Stomach (tissue), 9 donors: Measurements from ENCODE around the gene CLCN1. TPM values are rescaled to one million over a fixed set of nuclear protein-coding genes. Genes with fewer than 3 reads are reported as not detected.

Source experiments
- DNase-seq, 2 donors: peaks; one replicate each; pipeline versions ENCODE4 v3.0.0 to v3.0.0-alpha.2; 2013 to 2019
- H3K27ac ChIP-seq, 5 donors: fragments of 200-600 bp in 4 of 5; sonication (generic) in 4 of 5; one replicate each; pipeline ENCODE4 v1.5.1; 2013 to 2019; ENCODE audit warnings: mild to moderate bottlenecking in 1 of 5, moderate library complexity in 1 of 5
- H3K27me3 ChIP-seq, 3 donors: fragments of 200-600 bp; sonication (generic); one replicate each; pipeline ENCODE4 v1.5.1; 2017 to 2019; ENCODE audit warnings: mixed run types in 1 of 3
- H3K36me3 ChIP-seq, 4 donors: fragments of 200-600 bp; sonication (generic); 1 replicate in 3 of 4; 2 replicates in 1 of 4; pipeline ENCODE4 v1.5.1; 2016 to 2019
- H3K4me1 ChIP-seq, 4 donors: fragments of 200-600 bp; sonication (generic); one replicate each; pipeline ENCODE4 v1.5.1; 2016 to 2019
- H3K4me3 ChIP-seq, 4 donors: fragments of 200-600 bp; sonication (generic) in 3 of 4; one replicate each; pipeline ENCODE4 v1.5.1; 2016 to 2019; ENCODE audit warnings: mild to moderate bottlenecking in 1 of 4
- H3K9me3 ChIP-seq, 4 donors: fragments of 200-600 bp; sonication (generic); one replicate each; pipeline ENCODE4 v1.5.1; 2016 to 2019
- CTCF ChIP-seq, 7 experiments: fragments of 450-650 bp in 4 of 7; fragments of 200-600 bp in 3 of 7; sonication (generic) in 3 of 7; IDR thresholded peaks; one replicate each; pipeline ENCODE4 v1.5.1; 2016 to 2019; ENCODE audit warnings: antibody characterized with exemption in 7 of 7, control low read depth in 2 of 7, mild to moderate bottlenecking in 1 of 7
- EP300 ChIP-seq: sonication (generic); formaldehyde crosslinking; IDR thresholded peaks from one replicate; pipeline ENCODE4 v1.6.1; 2017; ENCODE audit warnings: antibody characterized with exemption
- POLR2A ChIP-seq, 4 donors: fragments of 450-650 bp; IDR thresholded peaks; one replicate each; pipeline ENCODE4 v1.6.1; 2016; ENCODE audit warnings: antibody characterized with exemption in 4 of 4, control low read depth in 2 of 4, mild to moderate bottlenecking in 1 of 4, moderate library complexity in 1 of 4
- POLR2AphosphoS5 ChIP-seq, 3 donors: sonication (generic); formaldehyde crosslinking; IDR thresholded peaks; one replicate each; pipeline ENCODE4 v1.6.1; 2016; ENCODE audit warnings: antibody characterized with exemption in 3 of 3
- WGBS, 5 donors: extraction: QIAGEN DNeasy Blood & Tissue Kit in 3 of 5; methylation state at CpG; one replicate each; pipeline versions ENCODE4 v1.1.5 to v1.1.7; 2013 to 2018; 5-methylcytosine and 5-hydroxymethylcytosine counted together
- intact Hi-C: fragments of 100-400 bp; cut with DNase I; formaldehyde crosslinking; loops from one replicate; pipeline ENCODE4 v1.15.1; 2023; ENCODE audit warnings: low total_unique reads
- polyA plus RNA-seq, 3 donors: library from polyadenylated mRNA; stranded (reverse); fragments of 200-250 nt; gene quantifications; one replicate each; pipeline ENCODE4 v1.2.3, GENCODE V29; 2013
- total RNA-seq, 5 donors: library from RNA; depleted of rRNA; stranded (reverse); fragments of >200 nt; gene quantifications; one replicate each; pipeline versions ENCODE4 v1.1.0 to v1.2.3, GENCODE V29; 2014 to 2016
- donor health status: healthy with polysubstance abuse.
- donor health status: Bipolar disorder and iron deficiency.
- donor health status: healthy.

Gene CLCN1
- total and polyA plus RNA-seq, 8 donors = 0.28 TPM; not detected in 7

DNA sequence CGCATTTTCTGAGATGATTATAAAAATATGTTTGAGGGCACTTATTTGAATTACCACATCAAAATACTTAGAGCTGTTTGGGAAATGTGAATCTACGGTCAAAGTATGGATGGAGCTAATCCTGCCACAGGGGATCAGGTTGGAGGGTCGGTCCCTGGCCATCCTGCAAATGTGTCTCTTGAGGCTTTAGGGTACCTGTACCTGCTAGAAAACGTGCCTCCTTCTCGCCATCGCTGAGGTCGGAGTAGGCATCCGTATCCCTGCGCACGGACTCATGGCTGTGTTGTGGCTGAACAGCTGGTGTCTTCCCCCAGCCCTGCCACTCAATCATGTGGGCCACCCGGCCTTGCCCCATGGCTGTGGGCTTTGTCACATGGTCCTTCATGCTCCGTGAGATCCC is 42.7 kb downstream of the CLCN1 start:
- H3K27me3 ChIP-seq = peaks cover 12 to 64% (median 32%) of the 10 kb centered on the region in 3 donors
- 80 to 90% (median 85%) methylated on average over 6 to 12 of the region's 12 CpGs for WGBS, 5 donors
- no peaks in the 10 kb centered on the region for H3K9me3 ChIP-seq
- TF ChIP-seq POLR2A (IDR thresholded peaks at IDR 0.05) (no peak), POLR2AphosphoS5 (IDR thresholded peaks at IDR 0.05) (no peak), CTCF (IDR thresholded peaks at IDR 0.05) (no peak), EP300 (no peak)
- intact Hi-C loops = no loop called here
- no peak overlapping the region for H3K4me3 ChIP-seq
- peaks cover 17 to 19% (median 18%) of the 10 kb centered on the region in 4 donors for H3K4me1 ChIP-seq
- no peaks in the 10 kb centered on the region for H3K36me3 ChIP-seq
- no peak for DNase-seq
- H3K27ac ChIP-seq = no peak overlapping the region

GRCh38 chr7:143359771-143360353 is 44.0 kb downstream of the CLCN1 start:
- Histone ChIP-seq H3K27ac (no peak overlapping the region), H3K4me1 (peaks cover 17 to 19% (median 18%) of the 10 kb centered on the region in 4 donors), H3K9me3 (no peaks in the 10 kb centered on the region), H3K36me3 (no peaks in the 10 kb centered on the region), H3K4me3 (no peak overlapping the region), H3K27me3 (peaks cover 12 to 72% (median 35%) of the 10 kb centered on the region in 3 donors)
- TF ChIP-seq CTCF (IDR thresholded peaks at IDR 0.05) = no peak
- no peak for TF ChIP-seq EP300
- TF ChIP-seq POLR2AphosphoS5 (IDR thresholded peaks at IDR 0.05) = no peak
- TF ChIP-seq POLR2A (IDR thresholded peaks at IDR 0.05) = no peak
- 67 to 77% (median 73%) methylated on average over 8 to 11 of the region's 11 CpGs for WGBS, 5 donors
- intact Hi-C loops = no loop called here
- DNase-seq = no peak

DNA sequence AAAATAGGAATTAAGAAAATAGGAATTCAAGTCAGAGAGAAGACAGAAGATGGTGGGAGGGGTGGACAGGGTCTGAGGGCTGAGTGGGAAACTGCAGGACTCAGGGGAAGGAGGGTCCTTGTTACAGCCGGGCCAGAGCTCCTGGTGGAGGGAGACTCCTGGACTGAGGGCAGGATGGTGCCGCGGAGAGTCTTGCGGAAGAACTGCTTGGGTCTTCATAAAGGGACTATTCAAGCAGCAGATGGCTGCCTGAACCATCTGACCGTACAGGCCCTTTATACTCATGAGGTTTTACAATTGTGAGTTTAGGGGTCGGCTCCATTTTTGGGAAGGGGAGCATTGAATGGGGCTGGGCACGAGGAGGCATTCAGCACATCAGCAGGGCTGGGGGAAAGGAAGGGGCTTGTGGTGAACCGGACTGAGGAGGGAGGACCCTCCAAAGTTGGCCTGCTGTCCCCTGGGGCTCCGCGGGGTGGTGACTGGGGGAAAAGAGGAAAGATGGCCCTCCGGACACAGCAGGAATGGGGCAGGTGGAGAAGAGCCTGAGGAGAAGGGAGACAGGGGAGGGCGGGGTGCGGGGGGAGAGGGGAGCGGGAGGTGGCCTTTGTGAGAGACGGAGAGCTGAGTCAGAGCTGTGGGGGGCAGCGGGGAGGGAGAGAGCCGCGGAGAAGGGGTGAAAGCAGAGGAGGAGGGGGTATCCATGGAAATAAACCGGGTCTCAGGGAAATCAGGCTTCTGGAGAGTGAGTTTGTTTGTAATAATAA is 45.1 kb downstream of the CLCN1 start:
- Histone ChIP-seq H3K27ac (no peak overlapping the region), H3K4me1 (peaks cover 17 to 19% (median 18%) of the 10 kb centered on the region in 4 donors), H3K9me3 (no peaks in the 10 kb centered on the region), H3K36me3 (no peaks in the 10 kb centered on the region), H3K27me3 (peaks cover 12 to 64% (median 35%) of the 10 kb centered on the region in 3 donors), H3K4me3 (peak overlapping the region in 3 of 4 donors; percentile 58 to 82 (median 75))
- no peak for TF ChIP-seq POLR2A (IDR thresholded peaks at IDR 0.05)
- no peak for TF ChIP-seq POLR2AphosphoS5 (IDR thresholded peaks at IDR 0.05)
- TF ChIP-seq CTCF (IDR thresholded peaks at IDR 0.05) = no peak
- no peak for TF ChIP-seq EP300
- 32 to 40% (median 37%) methylated on average over 19 of the region's 19 CpGs for WGBS, 5 donors
- peak in 1 of 2 donors; percentile 38 for DNase-seq
- intact Hi-C loops = no loop called here

GRCh38 chr7:143361552-143362130 is 45.7 kb downstream of the CLCN1 start:
- Histone ChIP-seq H3K4me3 (peak overlapping the region; percentile 58 to 82 (median 70)), H3K4me1 (peaks cover 17 to 19% (median 18%) of the 10 kb centered on the region in 4 donors), H3K36me3 (no peaks in the 10 kb centered on the region), H3K27ac (no peak overlapping the region), H3K27me3 (peaks cover 12 to 66% (median 35%) of the 10 kb centered on the region in 3 donors), H3K9me3 (no peaks in the 10 kb centered on the region)
- TF ChIP-seq CTCF (IDR thresholded peaks at IDR 0.05) (no peak), POLR2AphosphoS5 (IDR thresholded peaks at IDR 0.05) (no peak), EP300 (no peak), POLR2A (IDR thresholded peaks at IDR 0.05) (no peak)
- DNase-seq = peak in 1 of 2 donors; percentile 35
- WGBS, 5 donors = 2 to 7% (median 4%) methylated on average over 21 to 46 of the region's 46 CpGs
- intact Hi-C loops = no loop called here
